SK-N-SH treated with all-trans-retinoic acid at 6 μM for 48 hours (cell line): ENCODE results near the gene EMD.

Experiments used
- ARNTL ChIP-seq: fragments of 450-650 bp; formaldehyde crosslinking; IDR thresholded peaks from 2 replicates; pipeline ENCODE4 v1.5.0; 2020; ENCODE audit warnings: low read depth, mild to moderate bottlenecking, moderate library complexity, borderline replicate concordance
- CSDC2 ChIP-seq: fragments of 250-450 bp; sonication (Bioruptor Pico); IDR thresholded peaks from 2 replicates; pipeline ENCODE4 v1.5.0; 2020; ENCODE audit warnings: mild to moderate bottlenecking, moderate library complexity
- ISL1 ChIP-seq: fragments of 250-450 bp; sonication (Bioruptor Pico); IDR thresholded peaks from 2 replicates; pipeline ENCODE4 v2.1.2; 2022; ENCODE audit warnings: mild to moderate bottlenecking, moderate library complexity
- SNAI2 ChIP-seq: fragments of 250-450 bp; sonication (Bioruptor Pico); IDR thresholded peaks from 2 replicates; pipeline ENCODE4 v1.5.0; 2020; ENCODE audit warnings: mild to moderate bottlenecking, moderate library complexity
- ZFP3 ChIP-seq: fragments of 250-450 bp; sonication (Bioruptor Pico); IDR thresholded peaks from 2 replicates; pipeline ENCODE4 v1.5.0; 2020; ENCODE audit warnings: mild to moderate bottlenecking, moderate library complexity
- ZFP30 ChIP-seq: fragments of 450-650 bp; formaldehyde crosslinking; IDR thresholded peaks from 2 replicates; pipeline ENCODE4 v1.5.0; 2022; ENCODE audit warnings: mild to moderate bottlenecking, moderate library complexity
- ZNF565 ChIP-seq: fragments of 450-650 bp; formaldehyde crosslinking; conservative IDR thresholded peaks from 2 replicates; pipeline ENCODE4 v1.5.0; 2020; ENCODE audit warnings: low read depth, mild to moderate bottlenecking, moderate library complexity
- ZNF70 ChIP-seq: fragments of 450-650 bp; formaldehyde crosslinking; IDR thresholded peaks from 2 replicates; pipeline ENCODE4 v1.5.0; 2020; ENCODE audit warnings: mild to moderate bottlenecking, moderate library complexity
- TF ChIP-seq, protein P1 (sequence below): fragments of 250-450 bp; sonication (Bioruptor Pico); IDR thresholded peaks from 2 replicates; pipeline ENCODE4 v1.5.1; 2020; ENCODE audit warnings: low read depth, mild to moderate bottlenecking, moderate library complexity
- TF ChIP-seq, protein P2 (sequence below): fragments of 250-450 bp; sonication (Bioruptor Pico); IDR thresholded peaks from 2 replicates; pipeline ENCODE4 v1.5.0; 2020; ENCODE audit warnings: mild to moderate bottlenecking, moderate library complexity
- TF ChIP-seq, protein P3 (sequence below): fragments of 250-450 bp; sonication (Bioruptor Pico); IDR thresholded peaks from 2 replicates; pipeline ENCODE4 v1.5.1; 2021; ENCODE audit warnings: mild to moderate bottlenecking, moderate library complexity
- TF ChIP-seq, protein P4 (sequence below): fragments of 250-450 bp; sonication (Bioruptor Pico); IDR thresholded peaks from 2 replicates; pipeline ENCODE4 v1.8.0; 2021; ENCODE audit warnings: low read depth, mild to moderate bottlenecking, moderate library complexity, borderline replicate concordance

DNA sequence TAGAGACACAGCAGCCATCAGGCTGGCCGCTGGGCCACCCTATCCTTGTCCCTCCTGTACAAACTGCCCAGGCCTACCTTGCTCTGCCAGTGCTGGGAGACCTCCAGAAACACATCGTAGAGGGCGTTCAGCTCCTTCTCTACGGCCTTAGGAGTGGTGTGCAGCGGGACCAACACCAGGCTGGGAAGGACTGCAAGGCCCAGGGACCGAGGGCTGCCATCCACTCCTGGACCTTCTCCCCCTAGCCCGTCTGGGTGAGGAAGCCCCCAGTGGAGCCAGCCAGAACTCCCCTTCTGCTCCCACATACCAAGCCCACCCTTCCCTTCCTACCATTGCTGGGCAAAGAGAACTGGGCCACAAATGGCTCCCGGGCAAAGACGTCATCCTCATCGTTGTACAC lies 24.1 kb downstream of the EMD start:
- TF ChIP-seq, protein P1, sequence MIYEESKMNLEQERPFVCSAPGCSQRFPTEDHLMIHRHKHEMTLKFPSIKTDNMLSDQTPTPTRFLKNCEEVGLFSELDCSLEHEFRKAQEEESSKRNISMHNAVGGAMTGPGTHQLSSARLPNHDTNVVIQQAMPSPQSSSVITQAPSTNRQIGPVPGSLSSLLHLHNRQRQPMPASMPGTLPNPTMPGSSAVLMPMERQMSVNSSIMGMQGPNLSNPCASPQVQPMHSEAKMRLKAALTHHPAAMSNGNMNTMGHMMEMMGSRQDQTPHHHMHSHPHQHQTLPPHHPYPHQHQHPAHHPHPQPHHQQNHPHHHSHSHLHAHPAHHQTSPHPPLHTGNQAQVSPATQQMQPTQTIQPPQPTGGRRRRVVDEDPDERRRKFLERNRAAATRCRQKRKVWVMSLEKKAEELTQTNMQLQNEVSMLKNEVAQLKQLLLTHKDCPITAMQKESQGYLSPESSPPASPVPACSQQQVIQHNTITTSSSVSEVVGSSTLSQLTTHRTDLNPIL (CRISPR knock-in tag), result no peak
- TF ChIP-seq SNAI2 (CRISPR knock-in tag) (no peak), ISL1 (no peak), ZNF565 (no peak), ZFP30 (CRISPR knock-in tag) (no peak), ZFP3 (CRISPR knock-in tag) (no peak), CSDC2 (CRISPR knock-in tag) (no peak), ZNF70 (no peak), ARNTL (CRISPR knock-in tag) (no peak)
- TF ChIP-seq, protein P2, sequence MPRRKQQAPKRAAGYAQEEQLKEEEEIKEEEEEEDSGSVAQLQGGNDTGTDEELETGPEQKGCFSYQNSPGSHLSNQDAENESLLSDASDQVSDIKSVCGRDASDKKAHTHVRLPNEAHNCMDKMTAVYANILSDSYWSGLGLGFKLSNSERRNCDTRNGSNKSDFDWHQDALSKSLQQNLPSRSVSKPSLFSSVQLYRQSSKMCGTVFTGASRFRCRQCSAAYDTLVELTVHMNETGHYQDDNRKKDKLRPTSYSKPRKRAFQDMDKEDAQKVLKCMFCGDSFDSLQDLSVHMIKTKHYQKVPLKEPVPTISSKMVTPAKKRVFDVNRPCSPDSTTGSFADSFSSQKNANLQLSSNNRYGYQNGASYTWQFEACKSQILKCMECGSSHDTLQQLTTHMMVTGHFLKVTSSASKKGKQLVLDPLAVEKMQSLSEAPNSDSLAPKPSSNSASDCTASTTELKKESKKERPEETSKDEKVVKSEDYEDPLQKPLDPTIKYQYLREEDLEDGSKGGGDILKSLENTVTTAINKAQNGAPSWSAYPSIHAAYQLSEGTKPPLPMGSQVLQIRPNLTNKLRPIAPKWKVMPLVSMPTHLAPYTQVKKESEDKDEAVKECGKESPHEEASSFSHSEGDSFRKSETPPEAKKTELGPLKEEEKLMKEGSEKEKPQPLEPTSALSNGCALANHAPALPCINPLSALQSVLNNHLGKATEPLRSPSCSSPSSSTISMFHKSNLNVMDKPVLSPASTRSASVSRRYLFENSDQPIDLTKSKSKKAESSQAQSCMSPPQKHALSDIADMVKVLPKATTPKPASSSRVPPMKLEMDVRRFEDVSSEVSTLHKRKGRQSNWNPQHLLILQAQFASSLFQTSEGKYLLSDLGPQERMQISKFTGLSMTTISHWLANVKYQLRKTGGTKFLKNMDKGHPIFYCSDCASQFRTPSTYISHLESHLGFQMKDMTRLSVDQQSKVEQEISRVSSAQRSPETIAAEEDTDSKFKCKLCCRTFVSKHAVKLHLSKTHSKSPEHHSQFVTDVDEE (CRISPR knock-in tag), result no peak
- TF ChIP-seq, protein P3, sequence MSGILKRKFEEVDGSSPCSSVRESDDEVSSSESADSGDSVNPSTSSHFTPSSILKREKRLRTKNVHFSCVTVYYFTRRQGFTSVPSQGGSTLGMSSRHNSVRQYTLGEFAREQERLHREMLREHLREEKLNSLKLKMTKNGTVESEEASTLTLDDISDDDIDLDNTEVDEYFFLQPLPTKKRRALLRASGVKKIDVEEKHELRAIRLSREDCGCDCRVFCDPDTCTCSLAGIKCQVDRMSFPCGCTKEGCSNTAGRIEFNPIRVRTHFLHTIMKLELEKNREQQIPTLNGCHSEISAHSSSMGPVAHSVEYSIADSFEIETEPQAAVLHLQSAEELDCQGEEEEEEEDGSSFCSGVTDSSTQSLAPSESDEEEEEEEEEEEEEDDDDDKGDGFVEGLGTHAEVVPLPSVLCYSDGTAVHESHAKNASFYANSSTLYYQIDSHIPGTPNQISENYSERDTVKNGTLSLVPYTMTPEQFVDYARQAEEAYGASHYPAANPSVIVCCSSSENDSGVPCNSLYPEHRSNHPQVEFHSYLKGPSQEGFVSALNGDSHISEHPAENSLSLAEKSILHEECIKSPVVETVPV (CRISPR knock-in tag), result no peak
- TF ChIP-seq, protein P4, sequence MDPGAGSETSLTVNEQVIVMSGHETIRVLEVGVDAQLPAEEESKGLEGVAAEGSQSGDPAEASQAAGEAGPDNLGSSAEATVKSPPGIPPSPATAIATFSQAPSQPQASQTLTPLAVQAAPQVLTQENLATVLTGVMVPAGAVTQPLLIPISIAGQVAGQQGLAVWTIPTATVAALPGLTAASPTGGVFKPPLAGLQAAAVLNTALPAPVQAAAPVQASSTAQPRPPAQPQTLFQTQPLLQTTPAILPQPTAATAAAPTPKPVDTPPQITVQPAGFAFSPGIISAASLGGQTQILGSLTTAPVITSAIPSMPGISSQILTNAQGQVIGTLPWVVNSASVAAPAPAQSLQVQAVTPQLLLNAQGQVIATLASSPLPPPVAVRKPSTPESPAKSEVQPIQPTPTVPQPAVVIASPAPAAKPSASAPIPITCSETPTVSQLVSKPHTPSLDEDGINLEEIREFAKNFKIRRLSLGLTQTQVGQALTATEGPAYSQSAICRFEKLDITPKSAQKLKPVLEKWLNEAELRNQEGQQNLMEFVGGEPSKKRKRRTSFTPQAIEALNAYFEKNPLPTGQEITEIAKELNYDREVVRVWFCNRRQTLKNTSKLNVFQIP (CRISPR knock-in tag), result no peak
